Spleen (tissue), 11 donors: ENCODE results near the gene SLC66A1. TPM values are rescaled to one million over a fixed set of nuclear protein-coding genes. Genes with fewer than 3 reads are reported as not detected.
"Not testable (repeated sequence)": the region's sequence is repeated elsewhere in the genome, so short reads cannot be mapped to it uniquely, and the experiment has no call there.

ENCODE experiments used
- DNase-seq: peaks from one replicate; pipeline ENCODE4 v3.0.0-alpha.2; 2020
- H3K27ac ChIP-seq, 8 donors: fragments of 200-600 bp; sonication (generic) in 7 of 8; 1 replicate in 4 of 8; 2 replicates in 4 of 8; pipeline versions ENCODE4 v1.5.0 to v1.8.0; 2016 to 2021; ENCODE audit warnings: inconsistent platforms in 4 of 8, mild to moderate bottlenecking in 4 of 8, moderate library complexity in 1 of 8
- H3K27me3 ChIP-seq, 7 donors: fragments of 200-600 bp; sonication (generic) in 6 of 7; replicated peaks in 1 of 7; 1 replicate in 4 of 7; 2 replicates in 3 of 7; pipeline versions ENCODE4 v1.5.0 to v1.8.0; 2016 to 2021; ENCODE audit warnings: inconsistent platforms in 3 of 7, mild to moderate bottlenecking in 1 of 7
- H3K36me3 ChIP-seq, 6 donors: fragments of 200-600 bp; sonication (generic) in 5 of 6; 1 replicate in 4 of 6; 2 replicates in 2 of 6; pipeline versions ENCODE4 v1.5.0 to v1.8.0; 2016 to 2021; ENCODE audit warnings: inconsistent platforms in 2 of 6
- H3K4me1 ChIP-seq, 6 donors: fragments of 200-600 bp; sonication (generic) in 5 of 6; 1 replicate in 3 of 6; 2 replicates in 3 of 6; pipeline versions ENCODE4 v1.5.0 to v1.8.0; 2016 to 2021; ENCODE audit warnings: inconsistent platforms in 3 of 6
- H3K4me3 ChIP-seq, 8 donors: fragments of 200-600 bp; sonication (generic) in 7 of 8; 1 replicate in 4 of 8; 2 replicates in 4 of 8; pipeline versions ENCODE4 v1.5.0 to v1.8.0; 2016 to 2021; ENCODE audit warnings: inconsistent platforms in 4 of 8, mild to moderate bottlenecking in 4 of 8, moderate library complexity in 2 of 8
- H3K9me3 ChIP-seq, 8 donors: fragments of 200-600 bp; sonication (generic) in 7 of 8; 1 replicate in 4 of 8; 2 replicates in 4 of 8; pipeline versions ENCODE4 v1.5.0 to v1.8.0; 2016 to 2021; ENCODE audit warnings: inconsistent platforms in 4 of 8
- POLR2A ChIP-seq, 3 donors: fragments of 450-650 bp; IDR thresholded peaks; one replicate each; pipeline ENCODE4 v1.5.1; 2017; ENCODE audit warnings: antibody characterized with exemption in 3 of 3, mild to moderate bottlenecking in 1 of 3
- POLR2AphosphoS5 ChIP-seq, 3 donors: sonication (generic); formaldehyde crosslinking; IDR thresholded peaks; one replicate each; pipeline ENCODE4 v1.5.1; 2017; ENCODE audit warnings: antibody characterized with exemption in 3 of 3
- WGBS, 5 donors: extraction: QIAGEN DNeasy Blood & Tissue Kit in 3 of 5; methylation state at CpG; one replicate each; pipeline versions ENCODE4 v1.1.5 to v1.1.7; 2013 to 2018; 5-methylcytosine and 5-hydroxymethylcytosine counted together
- intact Hi-C: fragments of 100-400 bp; cut with DNase I; formaldehyde crosslinking; loops from one replicate; pipeline ENCODE4 v1.15.0; 2023; ENCODE audit warnings: low total_unique reads
- polyA plus RNA-seq, 3 donors: library from polyadenylated mRNA; stranded (reverse); fragments of 200-250 nt; gene quantifications; one replicate each; pipeline ENCODE4 v1.2.1, GENCODE V29; 2013
- total RNA-seq, 7 donors: library from RNA; depleted of rRNA in 3 of 7; stranded (reverse); fragments of >200 nt in 3 of 7; fragmentation: NEBNext Ultra II Directional in 4 of 7; extraction: Animal tissue kit (Norgen Biotek cat#: 25700) in 4 of 7; gene quantifications; one replicate each; pipeline versions ENCODE4 v1.1.0 to v1.2.1, GENCODE V29; 2016 to 2021
- TF ChIP-seq, protein P1 (sequence below), 11 experiments: fragments of 200-600 bp in 7 of 11; fragments of 450-650 bp in 4 of 11; sonication (generic) in 4 of 11; IDR thresholded peaks in 8 of 11; conservative IDR thresholded peaks in 3 of 11; 1 replicate in 7 of 11; 2 replicates in 4 of 11; pipeline versions ENCODE4 v1.4.0 to v1.8.0; 2016 to 2021; ENCODE audit warnings: antibody characterized with exemption in 11 of 11, inconsistent platforms in 4 of 11, mild to moderate bottlenecking in 1 of 11
- donor health status: healthy with polysubstance abuse.
- donor health status: DM: no; HTN: no; CAD: no; lungs with moderate emphysema.
- donor health status: DM: no; HTN: no; CAD: no.
- donor health status: Bipolar disorder and iron deficiency.
- donor health status: healthy.
- donor health status: DM: no; HTN: no; CAD: no.
- donor health status: DM: yes; HTN: yes; CAD: no.

Gene SLC66A1
- total and polyA plus RNA-seq, 10 donors = 9.6 to 20.9 (median 13.9) TPM

- Histone ChIP-seq H3K4me1 (peaks cover 0 to 9% (median 3%) of the 10 kb centered on the region in 6 donors), H3K36me3 (peaks cover 0 to 13% (median 0%) of the 10 kb centered on the region in 6 donors), H3K27ac (no peak overlapping the region), H3K27me3 (peaks cover 0 to 12% (median 0%) of the 10 kb centered on the region in 7 donors), H3K9me3 (peaks cover 0 to 4% (median 0%) of the 10 kb centered on the region in 8 donors), H3K4me3 (no peak overlapping the region)
- intact Hi-C loops = no loop called here
- TF ChIP-seq, protein P1, sequence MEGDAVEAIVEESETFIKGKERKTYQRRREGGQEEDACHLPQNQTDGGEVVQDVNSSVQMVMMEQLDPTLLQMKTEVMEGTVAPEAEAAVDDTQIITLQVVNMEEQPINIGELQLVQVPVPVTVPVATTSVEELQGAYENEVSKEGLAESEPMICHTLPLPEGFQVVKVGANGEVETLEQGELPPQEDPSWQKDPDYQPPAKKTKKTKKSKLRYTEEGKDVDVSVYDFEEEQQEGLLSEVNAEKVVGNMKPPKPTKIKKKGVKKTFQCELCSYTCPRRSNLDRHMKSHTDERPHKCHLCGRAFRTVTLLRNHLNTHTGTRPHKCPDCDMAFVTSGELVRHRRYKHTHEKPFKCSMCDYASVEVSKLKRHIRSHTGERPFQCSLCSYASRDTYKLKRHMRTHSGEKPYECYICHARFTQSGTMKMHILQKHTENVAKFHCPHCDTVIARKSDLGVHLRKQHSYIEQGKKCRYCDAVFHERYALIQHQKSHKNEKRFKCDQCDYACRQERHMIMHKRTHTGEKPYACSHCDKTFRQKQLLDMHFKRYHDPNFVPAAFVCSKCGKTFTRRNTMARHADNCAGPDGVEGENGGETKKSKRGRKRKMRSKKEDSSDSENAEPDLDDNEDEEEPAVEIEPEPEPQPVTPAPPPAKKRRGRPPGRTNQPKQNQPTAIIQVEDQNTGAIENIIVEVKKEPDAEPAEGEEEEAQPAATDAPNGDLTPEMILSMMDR (IDR thresholded peaks at IDR 0.05 in 8 of 11, conservative IDR thresholded peaks at IDR 0.05 in 3 of 11) = no peak
- no peak for TF ChIP-seq POLR2AphosphoS5 (IDR thresholded peaks at IDR 0.05)
- TF ChIP-seq POLR2A (IDR thresholded peaks at IDR 0.05) = no peak
- DNase-seq = no peak
- WGBS, 5 donors = 91 to 98% (median 95%) methylated on average over 9 of the region's 9 CpGs
These were observed 28.2 kb upstream of the SLC66A1 start for GRCh38 chr1:19283891-19284290.

DNA sequence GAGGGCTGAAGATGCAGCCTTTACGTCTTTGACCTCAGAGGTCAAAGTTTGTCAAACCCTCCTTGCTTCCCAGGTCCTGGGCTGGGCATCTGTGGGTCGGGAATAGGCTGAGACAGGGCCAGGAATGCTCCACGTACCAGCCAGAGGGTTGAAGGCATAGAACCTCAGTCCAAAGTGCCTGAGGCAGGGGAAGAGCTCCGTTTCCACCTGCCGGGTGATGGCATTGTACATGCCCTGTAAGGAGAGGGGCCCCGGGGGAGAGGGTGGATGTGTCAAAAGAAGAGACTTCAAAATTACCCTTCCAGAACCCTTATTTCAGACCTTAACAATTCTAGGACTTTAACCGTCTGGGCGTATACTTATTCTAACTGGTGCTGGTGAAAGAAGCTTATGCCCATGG, 27.2 kb upstream of the SLC66A1 start:
- Histone ChIP-seq H3K9me3 (no peaks in the 10 kb centered on the region), H3K27me3 (peaks cover 0 to 16% (median 0%) of the 10 kb centered on the region in 7 donors), H3K4me1 (peaks cover 0 to 15% (median 4%) of the 10 kb centered on the region in 6 donors), H3K27ac (no peak overlapping the region), H3K4me3 (no peak overlapping the region), H3K36me3 (peaks cover 0 to 13% (median 0%) of the 10 kb centered on the region in 6 donors)
- WGBS, 5 donors = 82 to 92% (median 88%) methylated on average over 8 of the region's 8 CpGs
- intact Hi-C loops = no loop called here
- TF ChIP-seq, protein P1 (IDR thresholded peaks at IDR 0.05 in 8 of 11, conservative IDR thresholded peaks at IDR 0.05 in 3 of 11) = no peak
- TF ChIP-seq POLR2A (IDR thresholded peaks at IDR 0.05) = no peak
- no peak for DNase-seq

DNA sequence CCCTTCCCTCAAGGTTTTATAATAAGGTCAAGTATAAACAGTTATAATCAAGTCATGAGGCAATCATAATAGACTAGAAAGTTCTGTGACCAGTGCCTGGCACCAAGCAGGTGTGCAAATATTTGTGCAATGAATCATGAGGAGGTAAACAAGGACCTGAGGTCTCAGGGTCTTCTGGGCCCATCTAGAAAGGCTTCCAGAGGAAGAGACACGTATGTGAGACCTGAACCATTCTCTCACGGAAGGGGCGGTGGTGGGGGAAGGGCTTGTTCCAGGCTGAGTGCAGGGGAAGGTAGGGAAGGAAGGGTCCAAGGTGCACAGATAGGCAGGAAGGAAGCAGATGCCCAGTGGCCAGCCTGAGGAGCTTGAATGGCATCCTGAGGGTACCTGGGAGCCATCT, 26.8 kb upstream of the SLC66A1 start:
- Histone ChIP-seq H3K36me3 (peaks cover 0 to 13% (median 0%) of the 10 kb centered on the region in 6 donors), H3K27me3 (peaks cover 0 to 16% (median 0%) of the 10 kb centered on the region in 7 donors), H3K4me1 (peaks cover 0 to 15% (median 4%) of the 10 kb centered on the region in 6 donors)
- WGBS, 5 donors = 84 to 100% (median 93%) methylated on average over 3 of the region's 3 CpGs
- intact Hi-C loops, H3K4me3 ChIP-seq, H3K9me3 ChIP-seq, DNase-seq, H3K27ac ChIP-seq: not testable (repeated sequence)

- H3K36me3 ChIP-seq = peaks cover 0 to 13% (median 0%) of the 10 kb centered on the region in 6 donors
- 77 to 88% (median 82%) methylated on average over 3 of the region's 3 CpGs; no CpG with 5 or more reads in 2 of the 5 donors for WGBS, 5 donors
- intact Hi-C loops, H3K9me3 ChIP-seq, DNase-seq, H3K27ac ChIP-seq, H3K4me3 ChIP-seq: not testable (repeated sequence)
- H3K4me1 ChIP-seq = peaks cover 0 to 15% (median 4%) of the 10 kb centered on the region in 6 donors
- peaks cover 0 to 16% (median 0%) of the 10 kb centered on the region in 7 donors for H3K27me3 ChIP-seq
These were observed 26.3 kb upstream of the SLC66A1 start for GRCh38 chr1:19285807-19286206.

DNA sequence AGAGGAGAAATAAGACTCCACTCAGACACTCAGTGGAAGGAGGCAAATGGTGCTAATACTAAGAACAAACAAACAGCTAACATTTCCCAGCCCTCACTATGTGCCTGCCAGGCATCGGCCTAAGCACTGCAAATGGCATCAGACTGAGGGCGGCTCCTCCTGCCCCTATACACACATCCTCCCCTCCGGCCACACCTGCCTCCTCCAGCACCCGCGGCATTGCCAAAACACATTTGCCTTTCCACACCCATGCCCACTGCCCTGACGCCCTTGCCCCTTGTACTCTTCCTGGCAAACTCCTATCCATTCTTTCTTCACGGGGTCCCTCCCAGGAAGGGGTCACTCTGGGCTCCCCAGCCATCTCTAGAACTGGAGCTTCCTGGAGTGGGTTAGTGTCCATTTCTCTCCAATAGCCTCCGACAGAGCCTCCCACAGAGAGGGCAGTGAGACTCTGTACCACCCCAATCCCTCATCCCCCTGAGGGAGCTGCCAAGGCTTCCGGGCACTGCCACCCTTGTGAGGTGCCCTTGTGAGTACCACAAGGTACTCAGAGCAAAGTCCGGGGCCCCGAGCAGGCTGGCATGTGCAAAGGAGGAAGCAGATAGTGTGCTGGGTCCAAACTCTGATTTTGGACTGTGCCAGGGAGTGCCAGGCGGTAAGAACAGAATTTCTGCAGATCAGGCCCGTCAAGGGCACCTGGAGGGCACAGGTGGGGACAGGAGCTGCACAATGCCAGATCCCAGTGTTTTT, 24.5 kb upstream of the SLC66A1 start:
- Histone ChIP-seq H3K4me1 (peaks cover 0 to 15% (median 4%) of the 10 kb centered on the region in 6 donors), H3K9me3 (peaks cover 0 to 6% (median under 1%) of the 10 kb centered on the region in 8 donors), H3K4me3 (no peak overlapping the region), H3K27me3 (peaks cover 0 to 16% (median 0%) of the 10 kb centered on the region in 7 donors), H3K36me3 (peaks cover 0 to 17% (median 0%) of the 10 kb centered on the region in 6 donors), H3K27ac (no peak overlapping the region)
- TF ChIP-seq, protein P1 (IDR thresholded peaks at IDR 0.05 in 8 of 11, conservative IDR thresholded peaks at IDR 0.05 in 3 of 11) = no peak
- no peak for TF ChIP-seq POLR2AphosphoS5 (IDR thresholded peaks at IDR 0.05)
- TF ChIP-seq POLR2A (IDR thresholded peaks at IDR 0.05) = no peak
- DNase-seq = no peak
- intact Hi-C loops = no loop called here
- WGBS, 5 donors = 93 to 96% (median 95%) methylated on average over 13 of the region's 13 CpGs
